Vagina (tissue), 2 donors: Measurements from ENCODE around the gene KCTD18.

Source experiments
- CTCF ChIP-seq, 3 experiments: fragments of 450-650 bp in 2 of 3; fragments of 200-600 bp in 1 of 3; sonication (generic) in 1 of 3; IDR thresholded peaks; one replicate each; pipeline ENCODE4 v1.5.1; 2017 to 2019; ENCODE audit warnings: antibody characterized with exemption in 3 of 3, mild to moderate bottlenecking in 2 of 3, moderate library complexity in 2 of 3
- POLR2A ChIP-seq, 2 donors: fragments of 450-650 bp; IDR thresholded peaks; one replicate each; pipeline ENCODE4 v1.6.1; 2017; ENCODE audit warnings: antibody characterized with exemption in 2 of 2, mild to moderate bottlenecking in 2 of 2, moderate library complexity in 2 of 2

DNA sequence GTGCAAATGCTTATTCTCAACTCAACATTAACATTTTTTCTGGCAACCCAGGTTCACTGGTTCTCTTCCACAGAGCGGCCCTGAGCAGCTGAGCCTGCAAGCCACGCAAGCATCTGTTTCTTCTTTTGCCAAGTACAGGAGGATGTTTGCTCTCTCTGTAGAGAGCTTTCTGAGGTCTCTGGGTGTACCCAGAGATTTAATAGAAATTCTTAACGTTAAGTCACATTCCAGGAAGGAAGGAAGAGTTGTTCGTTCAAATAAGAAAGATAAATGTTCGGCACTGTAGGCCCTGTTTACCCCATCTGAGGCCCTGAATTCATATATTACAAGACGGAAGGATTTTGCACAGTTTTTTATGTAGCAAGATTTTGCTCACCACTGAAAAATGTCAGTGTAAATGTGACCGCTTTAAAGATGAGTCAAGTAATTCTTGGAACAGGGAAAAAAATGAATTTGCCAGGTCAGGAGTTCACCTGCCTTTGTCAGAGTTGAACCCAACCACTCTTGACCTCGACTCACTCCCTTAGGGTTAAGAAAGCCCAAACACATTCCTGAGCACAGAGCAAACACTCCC lies 30.1 kb downstream of the KCTD18 start:
- TF ChIP-seq POLR2A (IDR thresholded peaks at IDR 0.05): no peak
- no peak for TF ChIP-seq CTCF (IDR thresholded peaks at IDR 0.05)
